NCI-H82 treated with DMSO at 0.1 percent for 48 hours (cell line): ENCODE data around the gene TAAR9.
A peak's percentile ranks its signal among the peaks of the same experiment; 100 is the strongest.

ENCODE experiments used
- DNase-seq: peaks from one replicate; lab custom pipeline; 2025; ENCODE audit not compliant: unreplicated experiment; lab: John Stamatoyannopoulos, UW

Gene TAAR9

GRCh38 chr6:132537977-132538376 lies at the start of gene TAAR9:
Gene TAAR9 (plus strand): TSS chr6:132538277. CDS start chr6:132538290, 13 bp downstream.
- no peak for DNase-seq

- DNase-seq: no peak
These were observed 48.7 kb upstream of the TAAR9 start for GRCh38 chr6:132489376-132489775.

GRCh38 chr6:132490024-132490423 lies 48.1 kb upstream of the TAAR9 start:
- DNase-seq: no peak

GRCh38 chr6:132490478-132491204 lies 47.4 kb upstream of the TAAR9 start:
- no peak for DNase-seq

- no peak for DNase-seq
These were observed 46.8 kb upstream of the TAAR9 start for GRCh38 chr6:132491303-132491702.

GRCh38 chr6:132491881-132492280 lies 46.2 kb upstream of the TAAR9 start:
- no peak for DNase-seq

- no peak for DNase-seq
These were observed 43.1 kb upstream of the TAAR9 start for GRCh38 chr6:132494954-132495353.

- no peak for DNase-seq
These were observed 42.4 kb upstream of the TAAR9 start for GRCh38 chr6:132495604-132496079.

GRCh38 chr6:132496519-132497180 lies 41.4 kb upstream of the TAAR9 start:
- DNase-seq: no peak

GRCh38 chr6:132498638-132499037 lies 39.4 kb upstream of the TAAR9 start:
- no peak for DNase-seq

- DNase-seq: no peak
These were observed 38.3 kb upstream of the TAAR9 start for GRCh38 chr6:132499757-132500156.

- DNase-seq: no peak
These were observed 33.3 kb upstream of the TAAR9 start for GRCh38 chr6:132504757-132505156.

GRCh38 chr6:132505158-132505557 lies 32.9 kb upstream of the TAAR9 start:
- DNase-seq: no peak

GRCh38 chr6:132506461-132506860 lies 31.6 kb upstream of the TAAR9 start:
- no peak for DNase-seq

- no peak for DNase-seq
These were observed 30.9 kb upstream of the TAAR9 start for GRCh38 chr6:132506869-132507808.

GRCh38 chr6:132511210-132511830 lies 26.8 kb upstream of the TAAR9 start:
- DNase-seq: no peak

- no peak for DNase-seq
These were observed 26.3 kb upstream of the TAAR9 start for GRCh38 chr6:132511831-132512220.

- no peak for DNase-seq
These were observed 25.8 kb upstream of the TAAR9 start for GRCh38 chr6:132512342-132512637.

GRCh38 chr6:132512638-132513632 lies 25.1 kb upstream of the TAAR9 start, which contains the start of gene STX7:
Gene STX7 (minus strand): TSS chr6:132513116. CDS start chr6:132503530, 9,586 bp downstream.
- DNase-seq: peak; percentile 51
